Neutrophil (primary cell): ENCODE measurements around the gene B4GALNT1.

Experiments used
- H3K27ac ChIP-seq: fragments of 200-600 bp; sonication (generic); 2 replicates; pipeline ENCODE4 v1.5.1; 2016; ENCODE audit warnings: mild to moderate bottlenecking, moderate library complexity
- H3K27me3 ChIP-seq: fragments of 200-600 bp; sonication (generic); 2 replicates; pipeline ENCODE4 v1.6.0; 2016; ENCODE audit warnings: mild to moderate bottlenecking
- H3K36me3 ChIP-seq: fragments of 200-600 bp; sonication (generic); 2 replicates; pipeline ENCODE4 v1.5.1; 2017
- H3K4me1 ChIP-seq, 2 experiments: fragments of 200-600 bp in 1 of 2; sonication (generic) in 1 of 2; 1 replicate in 1 of 2; 2 replicates in 1 of 2; pipeline versions ENCODE4 v1.5.1 to v1.6.1; 2013 to 2016; ENCODE audit warnings: low read depth in 1 of 2, low read length in 1 of 2, mild to moderate bottlenecking in 1 of 2, moderate library complexity in 1 of 2; ENCODE audit not compliant: control insufficient read depth in 1 of 2, insufficient read depth in 1 of 2
- H3K4me3 ChIP-seq, 2 experiments: fragments of 200-600 bp in 1 of 2; sonication (generic) in 1 of 2; 1 replicate in 1 of 2; 2 replicates in 1 of 2; pipeline ENCODE4 v1.5.1; 2013 to 2016; ENCODE audit warnings: low read depth in 1 of 2, low read length in 1 of 2, mild to moderate bottlenecking in 1 of 2, moderate library complexity in 1 of 2
- H3K9me3 ChIP-seq: fragments of 200-600 bp; sonication (generic); 2 replicates; pipeline ENCODE4 v1.5.1; 2016
- TF ChIP-seq, protein P1 (sequence below): fragments of 200-600 bp; sonication (generic); IDR thresholded peaks from 2 replicates; pipeline ENCODE4 v1.5.1; 2016; ENCODE audit warnings: antibody characterized with exemption

B4GALNT1 gene

DNA sequence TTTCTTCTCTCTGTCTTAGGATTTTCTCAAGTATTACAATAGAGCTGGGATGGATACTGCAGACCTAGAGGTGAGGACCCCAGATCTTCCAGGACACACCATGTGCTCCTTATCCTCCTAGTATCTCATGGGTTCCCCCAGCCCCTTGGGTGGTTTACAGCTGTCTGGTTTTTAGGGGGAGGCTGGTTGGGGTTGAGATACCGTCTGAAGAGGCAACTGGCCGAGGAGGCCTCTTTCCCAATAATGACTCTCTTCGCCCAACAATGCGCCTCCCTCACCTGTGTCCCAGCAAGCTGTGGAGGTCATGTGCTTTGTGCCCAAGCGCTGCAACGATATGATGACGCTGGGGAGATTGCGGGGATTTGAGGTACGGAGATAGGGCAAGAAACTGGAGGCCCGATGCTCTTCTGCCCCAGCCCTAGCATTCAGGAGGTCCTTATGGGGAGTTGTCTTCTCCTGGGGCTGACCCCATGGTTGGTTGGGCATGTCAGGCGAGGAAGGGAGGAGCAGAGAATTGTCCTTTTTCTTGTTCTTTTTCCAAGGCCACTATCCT lies 18.0 kb downstream of the B4GALNT1 start:
- Histone ChIP-seq H3K36me3 (no peaks in the 10 kb centered on the region), H3K27ac (no peak overlapping the region), H3K4me1 (peaks cover 3 to 19% of the 10 kb centered on the region in 2 experiments), H3K4me3 (no peak overlapping the region), H3K27me3 (peaks cover 100% of the 10 kb centered on the region), H3K9me3 (no peaks in the 10 kb centered on the region)
- TF ChIP-seq, protein P1, sequence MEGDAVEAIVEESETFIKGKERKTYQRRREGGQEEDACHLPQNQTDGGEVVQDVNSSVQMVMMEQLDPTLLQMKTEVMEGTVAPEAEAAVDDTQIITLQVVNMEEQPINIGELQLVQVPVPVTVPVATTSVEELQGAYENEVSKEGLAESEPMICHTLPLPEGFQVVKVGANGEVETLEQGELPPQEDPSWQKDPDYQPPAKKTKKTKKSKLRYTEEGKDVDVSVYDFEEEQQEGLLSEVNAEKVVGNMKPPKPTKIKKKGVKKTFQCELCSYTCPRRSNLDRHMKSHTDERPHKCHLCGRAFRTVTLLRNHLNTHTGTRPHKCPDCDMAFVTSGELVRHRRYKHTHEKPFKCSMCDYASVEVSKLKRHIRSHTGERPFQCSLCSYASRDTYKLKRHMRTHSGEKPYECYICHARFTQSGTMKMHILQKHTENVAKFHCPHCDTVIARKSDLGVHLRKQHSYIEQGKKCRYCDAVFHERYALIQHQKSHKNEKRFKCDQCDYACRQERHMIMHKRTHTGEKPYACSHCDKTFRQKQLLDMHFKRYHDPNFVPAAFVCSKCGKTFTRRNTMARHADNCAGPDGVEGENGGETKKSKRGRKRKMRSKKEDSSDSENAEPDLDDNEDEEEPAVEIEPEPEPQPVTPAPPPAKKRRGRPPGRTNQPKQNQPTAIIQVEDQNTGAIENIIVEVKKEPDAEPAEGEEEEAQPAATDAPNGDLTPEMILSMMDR: no peak

DNA sequence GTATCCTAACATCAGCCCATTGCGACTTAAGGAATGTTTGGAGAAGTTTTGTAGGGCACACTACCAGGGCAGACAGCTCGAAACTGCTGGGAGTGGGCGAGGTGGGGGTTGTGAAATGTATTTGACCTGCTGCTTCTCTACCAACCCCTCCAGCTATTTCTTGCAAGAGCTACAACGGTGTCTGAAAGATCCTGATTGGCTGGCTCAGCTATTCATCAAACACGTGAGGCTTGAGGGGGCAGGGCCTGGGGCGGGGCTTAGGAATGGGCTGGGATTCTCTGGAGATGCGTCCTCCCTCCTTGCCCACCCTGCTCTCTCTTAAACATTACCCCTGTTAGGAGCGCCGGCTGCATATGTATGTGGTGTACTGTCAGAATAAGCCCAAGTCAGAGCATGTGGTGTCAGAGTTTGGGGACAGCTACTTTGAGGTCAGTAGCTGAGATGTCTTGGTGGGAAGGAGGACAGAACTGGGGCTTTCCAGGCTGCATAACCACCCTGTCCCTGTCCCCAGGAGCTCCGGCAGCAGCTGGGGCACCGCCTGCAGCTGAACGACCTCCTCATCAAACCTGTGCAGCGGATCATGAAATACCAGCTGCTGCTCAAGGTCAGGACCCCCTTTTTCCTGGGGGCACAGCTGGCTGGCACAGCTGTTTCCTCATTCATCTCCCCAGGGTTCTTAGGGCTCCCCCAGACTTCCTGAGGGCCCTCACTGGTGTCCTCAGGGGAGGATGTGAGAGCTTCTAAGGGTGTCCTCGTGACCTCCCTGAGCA lies 18.6 kb downstream of the B4GALNT1 start:
- Histone ChIP-seq H3K27me3 (peaks cover 100% of the 10 kb centered on the region), H3K4me3 (no peak overlapping the region), H3K36me3 (no peaks in the 10 kb centered on the region), H3K4me1 (peaks cover 1 to 13% of the 10 kb centered on the region in 2 experiments), H3K27ac (no peak overlapping the region), H3K9me3 (no peaks in the 10 kb centered on the region)
- TF ChIP-seq, protein P1: no peak

DNA sequence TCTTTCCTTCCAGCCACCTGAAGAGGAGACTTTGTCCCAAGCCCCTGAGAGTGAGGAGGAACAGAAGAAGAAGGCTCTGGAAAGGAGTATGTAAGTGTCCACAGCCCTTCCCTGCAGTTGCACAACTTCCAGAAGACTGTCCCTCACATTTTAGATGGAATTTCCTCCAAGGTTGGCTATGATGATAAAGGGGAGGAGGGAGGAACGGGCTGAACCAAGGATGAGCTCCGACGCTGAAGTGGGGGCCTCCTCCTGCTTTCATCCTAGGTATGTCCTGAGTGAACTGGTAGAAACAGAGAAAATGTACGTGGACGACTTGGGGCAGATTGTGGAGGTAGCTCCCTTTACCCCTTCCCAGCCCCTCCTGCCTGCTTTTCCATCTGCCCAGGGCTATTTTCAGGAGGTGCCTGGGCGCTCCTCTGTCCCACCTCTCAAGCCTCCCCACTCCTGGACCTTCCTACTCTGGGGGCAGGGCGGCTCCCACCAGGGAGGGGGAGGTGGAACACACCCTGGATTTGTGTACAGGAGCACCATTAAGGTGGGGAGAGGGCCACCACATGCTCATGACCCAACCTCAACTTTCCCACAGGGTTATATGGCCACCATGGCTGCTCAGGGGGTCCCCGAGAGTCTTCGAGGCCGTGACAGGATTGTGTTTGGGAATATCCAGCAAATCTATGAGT lies 19.4 kb downstream of the B4GALNT1 start:
- Histone ChIP-seq H3K4me1 (peaks cover 0 to 12% of the 10 kb centered on the region in 2 experiments), H3K36me3 (no peaks in the 10 kb centered on the region), H3K27ac (no peak overlapping the region), H3K4me3 (no peak overlapping the region), H3K27me3 (peaks cover 100% of the 10 kb centered on the region), H3K9me3 (no peaks in the 10 kb centered on the region)
- TF ChIP-seq, protein P1: no peak

DNA sequence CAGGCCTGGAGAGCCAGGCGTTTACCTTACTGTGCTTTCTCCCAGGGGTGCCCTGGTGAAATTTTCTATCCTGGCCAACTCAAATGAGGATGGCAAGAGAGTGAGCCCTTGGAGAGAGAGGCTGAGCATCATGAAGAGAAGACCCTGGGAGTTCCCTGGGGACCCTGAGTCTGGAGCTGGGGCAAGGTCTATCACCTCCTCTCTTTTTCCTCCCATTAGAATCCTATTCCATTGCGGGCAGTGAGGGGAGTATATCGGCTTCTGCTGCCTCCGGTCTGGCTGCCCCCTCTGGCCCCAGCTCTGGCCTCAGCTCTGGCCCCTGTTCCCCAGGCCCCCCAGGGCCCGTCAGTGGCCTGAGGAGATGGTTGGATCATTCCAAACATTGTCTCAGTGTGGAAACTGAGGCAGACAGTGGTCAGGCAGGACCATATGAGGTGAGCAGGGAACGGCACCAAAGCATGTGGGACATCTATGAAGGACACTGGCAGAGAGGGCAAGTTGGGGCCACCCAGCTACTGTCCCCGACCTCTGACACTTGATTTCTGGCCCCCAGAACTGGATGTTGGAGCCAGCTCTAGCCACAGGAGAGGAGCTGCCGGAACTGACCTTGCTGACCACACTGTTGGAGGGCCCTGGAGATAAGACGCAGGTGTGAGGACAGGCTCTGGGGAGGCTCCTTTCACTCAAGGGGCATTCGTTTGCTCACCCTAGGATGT lies 20.1 kb downstream of the B4GALNT1 start:
- H3K4me1 ChIP-seq: peaks cover 0 to 12% of the 10 kb centered on the region in 2 experiments
- peaks cover 100% of the 10 kb centered on the region for H3K27me3 ChIP-seq
- no peaks in the 10 kb centered on the region for H3K36me3 ChIP-seq
- H3K4me3 ChIP-seq: no peak overlapping the region
- H3K27ac ChIP-seq: no peak overlapping the region
- TF ChIP-seq, protein P1: no peak
- no peaks in the 10 kb centered on the region for H3K9me3 ChIP-seq
